ENCODE data around the gene NAPSA.
"Not testable (repeated sequence)": the region's sequence is repeated elsewhere in the genome, so short reads cannot be mapped to it uniquely, and the experiment has no call there.

NAPSA gene

DNA sequence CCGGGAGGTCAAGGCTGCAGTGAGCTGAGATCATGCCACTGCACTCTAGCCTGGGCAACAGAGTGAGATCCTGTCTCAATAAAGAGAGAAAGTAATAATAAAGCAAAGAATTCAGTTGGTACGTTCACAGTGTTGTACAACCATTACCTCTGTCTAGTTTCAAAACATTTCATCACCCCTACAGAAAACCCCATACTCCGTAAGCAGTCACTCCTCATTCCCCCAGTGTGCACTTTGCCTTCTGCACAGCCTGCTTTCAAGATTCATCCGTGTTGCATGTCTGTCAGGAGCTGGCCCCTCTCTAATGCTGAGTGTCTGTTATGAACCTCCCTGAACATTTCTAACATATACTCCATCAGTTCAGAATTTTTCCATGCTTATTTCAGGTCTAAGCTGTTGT lies 28.1 kb upstream of the NAPSA start:
- TF ChIP-seq, protein P1, sequence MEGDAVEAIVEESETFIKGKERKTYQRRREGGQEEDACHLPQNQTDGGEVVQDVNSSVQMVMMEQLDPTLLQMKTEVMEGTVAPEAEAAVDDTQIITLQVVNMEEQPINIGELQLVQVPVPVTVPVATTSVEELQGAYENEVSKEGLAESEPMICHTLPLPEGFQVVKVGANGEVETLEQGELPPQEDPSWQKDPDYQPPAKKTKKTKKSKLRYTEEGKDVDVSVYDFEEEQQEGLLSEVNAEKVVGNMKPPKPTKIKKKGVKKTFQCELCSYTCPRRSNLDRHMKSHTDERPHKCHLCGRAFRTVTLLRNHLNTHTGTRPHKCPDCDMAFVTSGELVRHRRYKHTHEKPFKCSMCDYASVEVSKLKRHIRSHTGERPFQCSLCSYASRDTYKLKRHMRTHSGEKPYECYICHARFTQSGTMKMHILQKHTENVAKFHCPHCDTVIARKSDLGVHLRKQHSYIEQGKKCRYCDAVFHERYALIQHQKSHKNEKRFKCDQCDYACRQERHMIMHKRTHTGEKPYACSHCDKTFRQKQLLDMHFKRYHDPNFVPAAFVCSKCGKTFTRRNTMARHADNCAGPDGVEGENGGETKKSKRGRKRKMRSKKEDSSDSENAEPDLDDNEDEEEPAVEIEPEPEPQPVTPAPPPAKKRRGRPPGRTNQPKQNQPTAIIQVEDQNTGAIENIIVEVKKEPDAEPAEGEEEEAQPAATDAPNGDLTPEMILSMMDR (IDR thresholded peaks at IDR 0.05; ENCODE audit: low read depth, low read length), result no peak
- DNase-seq (ENCODE audit: extremely low read depth, low read depth), result no peak

DNA sequence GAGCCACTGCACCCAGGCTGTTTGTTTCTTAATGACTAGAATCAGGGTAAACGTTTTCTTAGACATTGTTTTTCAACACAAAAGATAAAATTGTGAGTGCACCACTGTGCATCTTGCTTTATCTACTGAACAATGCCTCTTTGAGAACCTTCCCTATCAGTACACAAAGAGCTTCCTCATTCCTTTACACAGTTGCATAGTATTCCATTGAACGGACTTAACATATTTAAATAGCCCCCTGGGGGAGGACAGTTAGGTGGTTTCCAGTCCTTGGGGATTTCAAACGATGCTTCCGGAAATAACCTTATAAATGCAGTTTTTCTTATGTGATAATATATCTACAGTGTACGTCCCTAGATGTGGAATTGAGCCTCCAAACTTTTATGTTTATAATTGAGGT lies 27.3 kb upstream of the NAPSA start:
- DNase-seq (ENCODE audit: extremely low read depth, low read depth), result no peak
- TF ChIP-seq, protein P1 (IDR thresholded peaks at IDR 0.05; ENCODE audit: low read depth, low read length), result no peak

DNA sequence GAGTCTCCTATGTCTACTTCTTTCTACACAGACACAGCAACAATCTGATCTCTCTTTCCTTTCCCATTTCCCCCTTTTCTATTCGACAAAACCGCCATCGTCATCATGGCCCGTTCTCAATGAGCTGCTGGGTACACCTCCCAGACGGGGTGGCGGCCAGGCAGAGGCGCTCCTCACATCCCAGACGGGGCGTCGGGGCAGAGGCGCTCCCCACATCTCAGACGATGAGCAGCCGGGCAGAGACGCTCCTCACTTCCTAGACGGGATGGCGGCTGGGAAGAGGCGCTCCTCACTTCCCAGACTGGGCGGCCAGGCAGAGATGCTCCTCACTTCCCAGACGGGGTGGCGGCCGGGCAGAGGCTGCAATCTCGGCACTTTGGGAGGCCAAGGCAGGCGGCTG lies 25.5 kb upstream of the NAPSA start:
- not testable (repeated sequence) for DNase-seq (ENCODE audit: extremely low read depth, low read depth)

DNA sequence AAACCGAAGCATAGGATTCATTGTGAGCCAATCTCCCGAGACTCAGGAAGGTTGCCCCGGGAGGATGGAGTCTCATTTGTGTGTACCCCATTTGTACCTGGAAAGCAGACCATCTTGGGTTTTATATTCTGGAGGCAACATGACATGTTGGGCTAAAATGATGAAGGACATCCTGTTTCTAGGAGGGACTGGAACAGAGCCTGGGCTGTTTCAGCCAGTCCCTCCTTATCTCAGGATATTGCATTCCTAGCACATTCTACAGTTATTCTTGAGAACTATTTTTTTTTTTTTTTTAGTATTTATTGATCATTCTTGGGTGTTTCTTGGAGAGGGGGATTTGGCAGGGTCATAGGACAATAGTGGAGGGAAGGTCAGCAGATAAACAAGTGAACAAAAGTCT lies 24.9 kb upstream of the NAPSA start:
- not testable (repeated sequence) for DNase-seq (ENCODE audit: extremely low read depth, low read depth)

DNA sequence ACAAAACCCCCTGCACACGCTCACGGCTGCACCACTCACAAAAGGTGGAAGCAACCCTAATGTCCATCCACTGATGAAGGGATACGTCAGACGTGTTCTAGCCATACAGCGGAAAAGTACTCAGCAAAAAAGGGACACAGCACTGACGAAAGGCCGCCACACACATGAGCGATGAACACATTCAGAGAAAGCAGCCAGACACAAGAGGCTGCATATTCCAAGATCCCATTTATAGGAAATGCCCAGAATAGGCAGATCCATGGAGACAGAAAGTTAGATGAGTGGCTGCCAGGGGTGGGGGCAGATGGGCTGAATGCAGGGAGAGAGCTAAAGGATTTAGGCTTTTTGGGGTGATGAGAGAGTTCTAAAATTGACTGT lies 22.4 kb upstream of the NAPSA start:
- TF ChIP-seq, protein P1 (IDR thresholded peaks at IDR 0.05; ENCODE audit: low read depth, low read length), result no peak
- no peak for DNase-seq (ENCODE audit: extremely low read depth, low read depth)

DNA sequence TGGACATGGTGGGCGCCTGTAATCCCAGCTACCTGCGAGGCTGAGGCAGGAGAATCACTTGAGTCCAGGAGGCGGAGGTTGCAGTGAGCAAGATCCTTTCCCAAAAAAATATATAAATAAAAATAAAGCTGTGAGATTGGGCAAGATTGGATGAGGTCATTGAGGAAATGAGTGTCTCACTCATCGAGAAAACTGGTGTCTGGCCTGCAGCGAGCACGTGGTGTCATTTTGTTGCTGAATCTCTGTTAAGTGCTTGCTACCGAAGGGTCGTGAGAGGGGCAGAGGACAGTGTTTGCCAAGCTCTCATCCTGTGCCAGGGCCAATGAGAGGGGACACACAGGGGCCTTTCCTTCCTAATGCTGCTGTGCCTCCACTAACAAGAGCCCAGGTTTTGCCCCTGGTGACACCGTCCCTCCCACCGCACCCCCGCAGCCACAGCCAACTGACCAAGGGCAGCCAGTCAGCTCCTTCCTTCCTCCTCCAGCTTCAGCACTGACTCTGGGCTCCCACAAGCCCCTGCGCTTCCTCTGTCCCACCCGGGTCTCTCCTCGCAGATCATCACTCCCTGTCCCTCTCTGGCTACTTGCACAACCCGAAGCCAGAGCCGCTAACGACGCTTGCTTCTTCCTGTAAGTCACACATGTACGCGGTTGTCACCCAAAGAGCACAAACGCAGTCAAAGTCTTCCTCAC lies 21.9 kb upstream of the NAPSA start:
- TF ChIP-seq, protein P1 (IDR thresholded peaks at IDR 0.05; ENCODE audit: low read depth, low read length), result no peak
- DNase-seq (ENCODE audit: extremely low read depth, low read depth), result no peak

DNA sequence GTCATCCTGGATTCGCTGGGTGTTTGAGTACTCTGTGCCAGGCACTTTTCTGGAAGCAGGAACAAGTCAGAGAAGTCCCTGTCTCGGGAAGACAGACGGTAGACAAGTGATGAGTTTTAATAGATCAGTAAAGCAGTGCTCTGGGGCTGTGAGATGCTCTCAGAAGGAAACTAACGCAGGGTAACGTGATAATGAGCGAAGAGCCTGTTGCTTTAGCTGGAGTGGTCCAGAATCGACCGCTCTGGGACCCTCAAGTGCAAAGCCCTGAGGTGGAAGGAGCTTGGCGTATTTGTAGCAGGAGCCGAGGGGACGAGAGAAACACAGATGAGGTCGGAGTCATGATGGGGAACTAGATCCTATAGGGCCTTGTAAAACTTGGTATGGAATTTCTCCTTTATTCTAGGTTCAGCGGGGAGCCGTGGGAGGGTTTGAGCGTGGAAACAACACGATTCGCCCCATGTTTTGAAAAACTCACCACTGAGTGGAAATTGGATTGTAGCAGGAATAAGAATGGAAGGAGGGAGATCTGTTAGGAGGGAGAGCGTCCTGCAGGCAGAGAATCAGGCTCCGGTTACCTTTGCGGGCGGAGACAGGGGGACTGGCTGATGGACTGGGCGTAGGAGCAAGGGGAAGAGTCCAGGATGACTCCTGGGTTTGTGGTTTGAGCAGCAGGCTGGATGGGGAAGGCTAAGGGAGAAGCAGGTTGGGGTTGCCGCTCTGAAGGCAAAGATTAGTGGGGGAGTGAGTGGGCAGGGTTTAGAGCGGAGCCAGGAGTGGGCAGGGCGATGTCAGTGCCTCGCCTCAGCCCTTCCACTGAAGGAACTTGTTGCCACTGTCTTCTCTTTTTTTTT lies 19.5 kb upstream of the NAPSA start:
- TF ChIP-seq, protein P1 (IDR thresholded peaks at IDR 0.05; ENCODE audit: low read depth, low read length), result no peak
- DNase-seq (ENCODE audit: extremely low read depth, low read depth), result no peak

DNA sequence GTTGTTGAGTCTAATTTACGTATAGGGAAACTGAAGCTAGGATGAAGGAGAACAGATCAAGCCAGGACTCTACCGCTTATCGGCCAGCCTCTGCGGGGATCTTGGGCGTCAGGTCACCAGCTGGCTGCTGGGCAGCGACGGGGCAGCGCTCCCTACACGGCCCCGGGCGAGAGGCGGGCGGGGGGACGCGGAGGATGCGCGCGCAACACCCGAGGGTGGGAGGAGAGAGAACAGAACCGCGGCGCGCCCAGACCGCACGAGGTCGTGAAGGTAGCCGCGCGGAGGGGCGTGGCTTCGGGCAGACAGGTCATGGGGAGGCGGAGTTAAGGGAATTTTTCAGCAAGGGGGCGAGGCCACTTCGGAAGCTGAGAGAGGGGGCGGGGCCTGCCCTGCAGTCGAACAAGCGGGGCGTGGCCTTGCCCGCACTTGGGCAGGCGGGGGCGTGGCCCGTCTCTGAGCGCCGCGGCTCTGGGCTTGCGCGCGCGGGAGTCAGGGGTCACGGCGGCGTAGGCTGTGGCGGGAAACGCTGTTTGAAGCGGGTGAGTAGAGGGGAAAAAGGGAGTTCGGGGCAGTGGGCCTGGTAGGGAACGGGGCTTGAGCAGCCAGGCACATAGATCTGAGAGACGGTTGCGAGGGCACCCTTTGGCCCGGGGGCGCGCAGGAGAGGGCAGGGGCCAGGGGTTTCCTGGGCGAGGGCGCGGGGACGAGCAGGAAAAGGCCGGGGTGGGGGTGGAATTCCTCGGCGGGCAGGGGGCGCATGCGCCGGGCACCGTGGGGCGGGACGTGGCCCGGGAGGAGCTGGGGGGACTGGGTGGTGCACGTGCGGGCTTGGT lies 18.6 kb upstream of the NAPSA start, which contains the start of gene POLD1:
Gene POLD1, plus strand, starts transcription at position 496 of the 833 bp plus-strand sequence. CDS start 14,505 bp downstream, outside the sequence.
- DNase-seq (ENCODE audit: extremely low read depth, low read depth), result peak; percentile 90
- TF ChIP-seq, protein P1 (IDR thresholded peaks at IDR 0.05; ENCODE audit: low read depth, low read length), result no peak
